HG03196 (cell line): ENCODE measurements around the gene CSNK1D.

ENCODE experiments used
- ATAC-seq: cut with Tn5 transposase; IDR thresholded peaks from one replicate; pipeline ENCODE4 v1.9.1; 2021; ENCODE audit not compliant: unreplicated experiment

CSNK1D gene

DNA sequence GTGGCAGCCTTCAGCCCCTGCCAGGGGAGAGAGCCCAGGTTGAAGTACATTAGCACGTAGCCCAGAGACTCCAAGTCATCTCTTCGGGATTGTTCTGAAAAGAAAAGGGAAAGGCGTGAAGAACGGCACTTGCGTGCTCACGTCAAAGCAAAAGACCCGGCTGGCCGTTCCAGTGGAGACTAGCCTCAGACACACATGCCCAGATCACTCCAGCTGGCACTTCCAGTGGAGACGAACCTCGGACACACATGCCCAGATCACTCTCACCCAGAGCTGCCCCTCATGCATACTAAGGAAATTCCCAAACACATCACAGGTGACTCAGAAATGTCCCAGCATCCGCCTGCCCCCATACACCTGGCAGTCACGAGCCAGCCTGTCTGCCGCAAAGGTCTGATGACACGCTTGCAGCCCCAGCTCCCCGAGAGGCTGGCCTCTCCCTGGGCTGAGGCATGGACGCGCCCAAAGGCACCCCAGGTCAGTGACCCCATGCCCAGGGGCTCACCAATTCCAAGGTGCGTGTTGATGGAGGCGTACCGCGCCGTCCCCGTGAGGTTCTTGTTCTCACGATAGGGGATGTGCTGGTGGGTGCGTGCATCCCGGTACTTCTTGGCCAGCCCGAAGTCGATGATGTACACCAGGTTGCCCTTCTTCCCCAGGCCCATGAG, 20.9 kb downstream of the CSNK1D start:
- ATAC-seq: no peak

DNA sequence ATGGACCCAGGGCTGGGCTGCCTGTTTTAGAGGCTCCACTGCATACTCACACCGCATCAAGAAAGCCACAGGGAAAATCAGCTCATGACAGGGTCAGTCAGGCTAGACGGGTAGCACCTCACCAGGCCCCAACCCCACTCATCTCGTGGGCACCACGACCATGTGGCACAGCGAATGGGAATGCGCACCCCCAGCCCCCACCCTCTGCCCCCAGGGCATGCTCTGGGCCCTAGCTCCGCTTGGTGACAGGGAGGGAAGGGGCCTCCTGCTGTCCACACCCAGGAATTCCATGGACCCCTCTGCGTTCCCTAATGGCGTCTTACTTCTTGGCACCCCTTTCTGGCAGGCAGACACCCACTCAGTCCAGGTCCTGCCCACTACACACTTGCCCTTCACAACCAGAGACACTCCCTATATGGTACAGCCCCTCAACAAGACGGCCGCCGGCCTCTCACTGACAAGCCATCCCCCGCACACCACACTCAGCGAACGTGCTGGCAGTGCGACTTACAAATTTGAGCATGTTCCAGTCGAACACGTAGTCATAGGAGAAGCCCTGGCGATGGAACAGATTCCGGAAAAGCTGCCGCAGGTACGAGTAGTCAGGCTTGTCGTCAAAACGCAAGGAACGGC, 22.5 kb downstream of the CSNK1D start:
- ATAC-seq: no peak

DNA sequence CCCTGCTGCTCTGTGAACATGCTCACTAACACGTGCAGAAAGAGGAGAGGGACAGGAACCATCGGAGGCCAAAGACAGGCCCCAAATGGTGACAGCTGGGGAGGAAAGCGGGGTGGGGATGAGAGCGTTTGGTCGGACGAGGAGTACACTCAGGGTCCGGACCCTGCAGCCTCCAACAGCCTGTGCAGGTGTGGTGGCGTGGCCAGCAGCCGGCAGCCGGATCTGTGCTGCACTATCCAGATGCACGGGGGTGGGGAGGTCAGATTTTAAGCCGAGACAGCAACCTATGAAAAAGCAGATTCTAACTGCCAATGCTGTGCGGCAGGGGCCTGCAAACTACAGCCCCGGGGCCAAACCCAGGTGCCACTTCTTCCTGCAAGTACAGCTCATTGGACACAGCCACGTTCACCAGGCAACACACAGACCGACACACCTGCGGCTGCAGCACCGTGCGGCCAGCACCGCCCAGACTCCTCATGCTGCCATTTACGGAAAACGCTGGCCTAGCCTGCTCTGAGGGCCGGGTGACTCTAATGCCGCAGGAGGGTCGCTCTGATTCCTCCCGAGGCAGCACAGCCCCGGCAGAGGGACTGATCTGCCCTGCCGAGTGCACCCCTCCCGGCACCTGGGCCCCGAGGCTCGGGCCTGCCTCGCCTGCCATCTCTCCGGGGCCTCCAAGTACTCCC, 23.5 kb downstream of the CSNK1D start:
- ATAC-seq: no peak

DNA sequence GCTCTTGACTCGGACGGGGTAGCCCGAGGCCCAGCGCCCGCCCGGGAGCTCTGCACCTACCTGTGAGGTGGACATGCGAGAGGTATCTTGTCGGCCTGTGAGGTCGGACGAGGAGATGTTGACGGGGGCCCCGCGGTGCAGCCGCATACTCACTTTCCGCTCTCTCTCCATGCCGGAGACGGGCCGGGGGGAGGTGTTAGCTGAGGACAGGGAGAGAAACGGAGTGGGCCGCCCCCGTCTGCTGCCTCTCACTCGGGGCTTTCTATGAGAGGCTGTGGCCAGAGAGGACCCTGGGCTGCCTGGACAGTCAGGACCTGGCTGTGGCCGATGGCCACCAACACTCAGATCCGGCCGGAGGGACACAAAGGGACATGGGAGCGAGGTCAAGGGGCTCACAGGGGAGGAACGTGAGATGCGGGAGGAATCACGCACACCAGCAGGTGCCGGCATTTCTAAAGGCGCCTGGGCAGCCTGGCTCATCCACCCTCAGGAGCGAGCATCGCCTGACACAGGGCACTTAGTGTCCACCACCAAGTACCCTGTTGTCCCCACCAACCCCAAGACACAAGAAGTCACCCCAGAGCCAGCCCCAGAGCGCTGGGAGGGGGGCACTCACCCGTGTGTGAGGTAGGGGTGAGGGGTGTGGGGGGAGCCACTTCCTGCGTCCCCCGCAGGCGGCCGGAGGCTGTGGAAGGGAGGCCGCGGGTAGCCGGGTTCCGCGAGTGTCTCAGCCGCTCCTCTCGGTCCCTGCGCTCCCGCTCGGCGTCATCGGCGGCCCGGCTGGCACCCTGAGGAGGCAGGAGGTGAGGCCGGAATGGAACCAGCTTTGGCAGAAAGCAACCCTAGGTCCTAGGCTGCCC, 24.5 kb downstream of the CSNK1D start:
- ATAC-seq: no peak

GRCh38 chr17:82247856-82248671, 25.4 kb downstream of the CSNK1D start:
- ATAC-seq: no peak

- ATAC-seq: no peak
Measured at GRCh38 chr17:82247182-82247823, 26.2 kb downstream of the CSNK1D start.

DNA sequence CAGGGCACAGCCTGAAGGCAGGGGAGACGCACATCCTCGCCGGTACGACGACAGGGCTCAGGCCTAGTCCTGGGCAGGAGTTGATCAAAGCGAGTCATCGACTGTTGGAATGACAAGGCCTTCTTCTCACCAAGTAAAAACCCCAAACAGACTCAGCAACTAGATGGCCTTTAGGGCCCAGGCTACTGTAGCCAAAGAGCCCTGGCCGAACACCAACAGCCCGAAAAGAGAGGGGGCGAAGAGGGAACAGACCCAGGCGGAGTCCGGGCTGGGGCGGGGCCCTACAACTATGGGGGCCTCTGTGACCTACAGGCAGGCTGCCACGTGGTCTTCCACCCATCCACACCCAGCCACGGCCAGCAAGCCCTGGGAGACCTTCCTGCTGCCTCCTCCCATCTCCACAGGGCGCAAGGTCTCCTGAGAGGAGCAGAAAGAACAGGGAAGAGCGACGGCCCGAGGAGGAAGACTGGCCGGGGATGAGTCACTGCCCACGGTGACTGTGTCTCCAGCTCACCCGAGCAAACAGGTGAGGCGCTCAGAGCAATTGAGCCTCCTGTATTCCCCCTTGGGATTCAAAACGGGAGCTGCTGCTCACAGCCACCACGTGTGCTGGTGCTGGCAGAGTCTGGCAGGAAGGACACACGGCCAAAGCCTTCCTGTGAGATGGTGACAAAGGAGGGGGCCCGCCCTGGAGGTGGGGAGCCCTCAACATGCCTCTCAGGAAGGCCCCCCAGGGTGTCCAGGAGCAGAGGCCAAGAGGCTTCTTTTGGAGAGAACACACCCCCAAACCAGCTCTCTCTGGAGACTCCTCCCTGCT, 26.9 kb downstream of the CSNK1D start:
- ATAC-seq: no peak

- no peak for ATAC-seq
Measured at GRCh38 chr17:82246040-82246364, 27.5 kb downstream of the CSNK1D start.

DNA sequence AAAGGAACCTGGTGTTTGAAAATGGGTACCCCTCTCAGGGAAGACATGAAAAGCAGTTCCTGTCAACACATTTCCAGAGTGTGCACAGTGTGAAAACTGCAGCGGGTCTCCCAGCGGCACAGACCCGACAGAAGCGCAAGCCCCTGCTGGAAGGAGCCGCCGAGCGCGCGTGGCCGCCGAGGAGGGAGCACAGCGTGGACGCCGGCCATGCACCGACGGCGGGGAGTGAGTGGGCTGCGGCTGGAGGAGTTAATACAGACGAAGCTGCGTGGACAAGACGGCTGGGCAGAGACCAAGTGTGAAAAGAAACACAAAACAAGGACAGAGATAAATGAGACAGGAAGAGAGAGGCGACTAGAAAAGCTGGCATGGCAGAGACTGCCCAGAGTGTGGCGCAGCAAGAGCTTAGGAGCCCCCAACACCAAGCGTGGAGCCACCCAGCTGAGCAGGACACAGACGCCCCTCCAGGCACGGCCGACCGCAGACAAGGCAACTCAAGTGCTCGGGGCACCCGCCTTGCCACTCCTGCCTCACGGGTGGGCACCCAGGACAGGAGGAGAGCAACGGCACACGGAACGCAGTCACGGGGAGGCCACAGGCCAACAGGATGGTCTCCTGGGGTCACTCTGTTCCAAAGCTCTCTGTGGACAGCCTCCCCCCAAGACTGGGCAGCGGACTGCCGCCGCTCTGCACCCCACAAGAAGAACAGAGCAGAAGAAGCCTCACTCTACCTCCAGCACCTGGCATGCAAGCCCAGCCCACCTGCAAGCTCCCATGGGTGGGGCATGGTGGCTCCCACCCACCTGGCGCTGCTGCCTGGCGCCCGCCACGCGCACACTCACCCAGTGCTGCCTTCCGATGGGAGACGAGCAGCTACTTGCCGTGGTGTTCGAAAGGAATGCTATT, 28.1 kb downstream of the CSNK1D start:
- ATAC-seq: no peak

DNA sequence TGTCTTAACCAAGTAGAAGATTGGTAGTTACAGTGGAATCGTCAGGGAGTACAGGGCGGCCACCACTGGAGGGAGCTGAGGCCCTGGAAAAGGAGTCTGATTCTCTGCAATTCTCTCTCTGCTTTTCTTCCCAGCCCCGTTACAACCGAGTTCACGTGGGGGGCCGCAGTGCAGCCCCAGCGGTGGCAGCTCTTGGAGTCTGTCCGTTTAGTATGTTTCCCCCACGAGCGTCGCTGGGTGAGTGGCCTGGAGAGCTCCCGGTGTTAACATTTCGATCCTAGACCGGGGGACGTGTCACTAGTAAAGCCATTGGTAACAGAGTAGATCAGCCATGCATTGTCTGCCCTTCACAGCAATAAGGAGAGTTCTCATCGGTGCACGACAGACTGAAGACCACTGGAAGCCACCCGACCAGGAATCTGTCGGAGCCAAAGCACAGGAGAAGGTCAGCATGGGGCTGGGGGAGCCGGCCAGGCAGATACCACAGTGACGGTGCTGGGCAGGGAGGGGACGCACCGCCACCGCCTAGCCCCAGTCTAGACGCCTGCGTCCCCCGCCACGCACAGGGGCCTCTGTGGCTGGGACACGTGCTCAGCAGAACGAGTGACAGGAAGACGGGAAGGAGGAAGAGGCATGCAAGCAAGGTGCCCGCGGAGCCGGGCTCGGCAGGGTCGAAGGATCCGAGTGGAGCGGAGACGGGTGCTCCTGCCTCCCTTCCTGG, 28.9 kb downstream of the CSNK1D start:
- no peak for ATAC-seq

DNA sequence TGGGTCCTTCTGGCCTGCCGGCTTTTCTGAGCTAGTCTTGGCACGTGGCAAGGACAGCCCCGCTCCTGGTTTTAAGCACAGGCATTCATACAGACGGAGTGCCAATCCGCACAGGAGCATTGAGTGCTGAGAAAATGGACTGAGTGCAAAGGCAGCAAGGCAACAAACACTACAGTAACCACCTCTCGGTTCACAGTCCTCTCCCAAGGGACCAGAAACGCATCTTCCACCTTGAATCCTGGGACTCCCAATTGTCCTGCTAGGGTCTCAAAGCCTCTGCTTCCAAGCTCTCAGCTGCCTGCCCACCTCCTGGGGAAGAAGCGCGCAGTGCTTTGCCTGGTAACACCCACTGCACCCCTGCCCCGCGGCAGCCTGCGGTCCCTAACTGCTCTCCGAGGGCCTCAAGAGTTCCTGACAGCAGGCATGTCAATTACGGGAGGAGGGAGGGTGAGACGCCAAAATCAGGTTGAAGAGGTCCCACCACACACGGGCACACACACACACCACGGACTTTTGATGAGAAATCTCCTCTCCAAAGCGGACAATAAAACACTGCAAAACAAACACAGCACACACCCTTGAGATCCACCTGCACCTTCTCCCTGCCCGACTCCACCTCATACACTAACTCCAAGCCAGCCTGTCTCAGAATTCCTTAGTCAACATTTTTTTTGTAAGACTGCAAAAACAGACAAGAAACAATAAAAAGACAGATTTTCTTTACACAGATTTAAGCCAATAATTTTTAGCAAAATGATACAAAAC, 29.7 kb downstream of the CSNK1D start:
- ATAC-seq: no peak

GRCh38 chr17:82242977-82243647, 30.4 kb downstream of the CSNK1D start:
- no peak for ATAC-seq

GRCh38 chr17:82242698-82242976, 30.9 kb downstream of the CSNK1D start:
- ATAC-seq: no peak

DNA sequence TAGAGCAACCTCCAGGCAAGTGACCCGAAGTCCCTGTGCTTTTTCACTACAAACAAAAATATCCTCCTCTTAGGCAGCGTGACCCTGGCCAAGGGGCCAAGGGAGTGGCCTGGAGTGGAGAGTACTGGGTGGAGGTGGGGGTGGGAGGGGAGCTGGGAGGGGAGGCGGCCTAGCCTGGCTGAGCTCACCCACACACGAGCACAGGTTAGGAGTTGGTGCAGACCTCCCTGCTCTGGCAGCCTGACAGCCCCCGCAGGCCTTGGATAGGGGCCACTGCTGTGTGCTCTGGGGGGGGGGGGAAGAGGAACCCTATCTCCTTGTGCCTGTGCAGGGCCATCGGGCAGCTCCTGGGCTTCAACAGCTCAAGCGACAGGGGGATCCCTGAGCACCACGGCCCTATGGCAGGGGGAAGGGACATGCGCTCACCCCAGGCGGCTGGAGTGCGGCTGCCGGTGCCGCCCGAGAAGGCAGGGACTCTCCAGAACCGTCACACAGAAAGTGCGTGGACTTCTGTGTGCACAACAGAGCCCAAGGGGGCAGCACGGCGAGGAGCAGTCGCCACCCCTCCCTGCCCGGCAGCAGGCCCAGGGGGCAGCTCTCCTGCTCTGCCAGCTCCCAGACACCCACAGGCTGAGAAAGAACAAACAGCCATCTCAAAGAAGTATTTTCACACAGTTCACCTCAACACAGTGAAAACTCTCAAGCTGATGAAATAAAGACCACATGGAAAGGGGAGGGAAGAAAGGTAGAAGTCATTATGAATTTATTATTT, 31.4 kb downstream of the CSNK1D start:
- ATAC-seq: no peak

DNA sequence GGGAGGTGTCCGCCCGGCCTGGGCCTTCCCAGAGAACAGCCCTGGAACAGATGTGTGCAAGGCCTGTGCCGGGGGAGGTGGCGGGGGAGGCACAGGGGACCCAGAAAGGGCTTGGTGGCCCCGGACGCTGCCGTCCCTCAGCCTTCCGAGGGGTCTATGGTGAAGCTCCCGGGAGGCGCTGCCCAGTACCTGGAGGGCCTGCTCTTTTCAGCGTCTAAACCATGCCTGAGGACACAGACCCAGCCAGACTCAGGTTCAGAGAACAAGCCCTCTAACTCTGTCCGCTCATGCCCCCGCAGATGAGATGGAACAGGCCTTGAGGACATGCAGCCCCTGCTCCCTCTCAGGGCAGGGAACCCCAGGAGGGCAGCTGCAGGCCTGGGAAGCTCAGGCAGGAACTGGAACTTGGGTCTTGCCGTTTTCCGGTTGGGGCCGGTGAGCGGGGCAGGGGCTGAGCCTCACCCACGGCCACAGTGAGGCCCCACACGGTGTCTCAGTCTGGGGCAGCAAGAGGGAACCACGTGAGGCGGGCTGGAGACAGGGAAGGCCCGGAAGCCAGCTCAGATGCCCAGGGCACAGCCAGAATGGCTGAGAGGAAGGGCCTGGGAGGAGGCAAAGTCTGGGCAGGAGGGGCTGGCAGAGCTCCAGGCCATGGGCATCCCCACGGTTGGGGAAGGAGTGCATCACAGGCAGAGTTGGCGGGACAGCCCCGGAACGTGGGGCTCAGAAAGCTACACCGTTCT, 32.1 kb downstream of the CSNK1D start:
- no peak for ATAC-seq
